ENCODE results near the gene STEAP4.

The STEAP4 gene

GRCh38 chr7:88306590-88307048 is at the start of gene STEAP4:
Gene STEAP4, minus strand, starts transcription at chr7:88306894. Its CDS starts 22,625 bp downstream, at chr7:88284269.
- DNase-seq = no peak

- no peak for DNase-seq
Observed at GRCh38 chr7:88355011-88355410, 48.3 kb upstream of the STEAP4 start.

GRCh38 chr7:88350118-88350517 is 43.4 kb upstream of the STEAP4 start:
- no peak for DNase-seq

- DNase-seq = no peak
Observed at GRCh38 chr7:88347517-88347916, 40.8 kb upstream of the STEAP4 start.

GRCh38 chr7:88347090-88347489 is 40.4 kb upstream of the STEAP4 start:
- no peak for DNase-seq

GRCh38 chr7:88346357-88346756 is 39.7 kb upstream of the STEAP4 start:
- DNase-seq = no peak

GRCh38 chr7:88344956-88345832 is 38.5 kb upstream of the STEAP4 start:
- DNase-seq = no peak

GRCh38 chr7:88344271-88344670 is 37.6 kb upstream of the STEAP4 start:
- no peak for DNase-seq

GRCh38 chr7:88339195-88339922 is 32.7 kb upstream of the STEAP4 start:
- no peak for DNase-seq

- no peak for DNase-seq
Observed at GRCh38 chr7:88338503-88338902, 31.8 kb upstream of the STEAP4 start.

GRCh38 chr7:88337572-88337971 is 30.9 kb upstream of the STEAP4 start:
- no peak for DNase-seq

GRCh38 chr7:88331322-88331721 is 24.6 kb upstream of the STEAP4 start:
- no peak for DNase-seq

GRCh38 chr7:88329532-88330463 is 23.1 kb upstream of the STEAP4 start:
- no peak for DNase-seq

- DNase-seq = no peak
Observed at GRCh38 chr7:88328787-88329186, 22.1 kb upstream of the STEAP4 start.

GRCh38 chr7:88324699-88325098 is 18.0 kb upstream of the STEAP4 start:
- no peak for DNase-seq

GRCh38 chr7:88322151-88322550 is 15.5 kb upstream of the STEAP4 start:
- DNase-seq = no peak

GRCh38 chr7:88321694-88322093 is 15.0 kb upstream of the STEAP4 start:
- no peak for DNase-seq

- DNase-seq = no peak
Observed at GRCh38 chr7:88318196-88318595, 11.5 kb upstream of the STEAP4 start.

- DNase-seq = no peak
Observed at GRCh38 chr7:88317422-88317821, 10.7 kb upstream of the STEAP4 start.

GRCh38 chr7:88316456-88316855 is 9.8 kb upstream of the STEAP4 start:
- no peak for DNase-seq

- no peak for DNase-seq
Observed at GRCh38 chr7:88315522-88315921, 8.8 kb upstream of the STEAP4 start.

GRCh38 chr7:88314061-88314491 is 7.4 kb upstream of the STEAP4 start:
- no peak for DNase-seq
